Gastrocnemius medialis (tissue), 4 donors: ENCODE results near the gene GAP43. TPM values are rescaled to one million over a fixed set of nuclear protein-coding genes. Genes with fewer than 3 reads are reported as not detected.

Experiments
- ATAC-seq, 2 donors: fragments of 150-250 bp; one replicate each; pipeline ENCODE4 v1.9.1; 2016
- DNase-seq, 2 donors: peaks; one replicate each; pipeline ENCODE4 v3.0.0-alpha.2; 2019
- H3K27ac ChIP-seq, 4 donors: fragments of 200-600 bp; sonication (generic); 1 replicate in 1 of 4; 2 replicates in 3 of 4; pipeline ENCODE4 v1.5.1; 2016 to 2018; ENCODE audit warnings: mild to moderate bottlenecking in 2 of 4, moderate library complexity in 1 of 4
- H3K27me3 ChIP-seq, 3 donors: fragments of 200-600 bp; sonication (generic) in 2 of 3; 1 replicate in 1 of 3; 2 replicates in 2 of 3; pipeline versions ENCODE4 v1.5.1 to v1.6.0; 2016 to 2019; ENCODE audit warnings: mild to moderate bottlenecking in 1 of 3, moderate library complexity in 1 of 3
- H3K36me3 ChIP-seq, 2 donors: fragments of 200-600 bp; sonication (generic) in 1 of 2; one replicate each; pipeline ENCODE4 v1.5.1; 2017 to 2018
- H3K4me1 ChIP-seq, 2 donors: fragments of 200-600 bp; sonication (generic) in 1 of 2; one replicate each; pipeline ENCODE4 v1.5.1; 2016 to 2017; ENCODE audit warnings: mild to moderate bottlenecking in 2 of 2
- H3K4me3 ChIP-seq, 4 donors: fragments of 200-600 bp; sonication (generic) in 3 of 4; 1 replicate in 1 of 4; 2 replicates in 3 of 4; pipeline ENCODE4 v1.5.1; 2016 to 2019; ENCODE audit warnings: mild to moderate bottlenecking in 2 of 4
- H3K9me3 ChIP-seq, 3 donors: fragments of 200-600 bp; sonication (generic) in 2 of 3; 1 replicate in 1 of 3; 2 replicates in 2 of 3; pipeline ENCODE4 v1.5.1; 2016 to 2019
- POLR2A ChIP-seq, 2 donors: fragments of 450-650 bp; IDR thresholded peaks; one replicate each; pipeline ENCODE4 v1.6.1; 2017; ENCODE audit warnings: antibody characterized with exemption in 2 of 2, mild to moderate bottlenecking in 2 of 2, moderate library complexity in 2 of 2
- in situ Hi-C, 4 donors: fragments of 200-750 bp; cut with MboI; loops; one replicate each; pipeline versions ENCODE4 v1.15.0 to v1.8.0; 2017; ENCODE audit warnings: low sequenced_read_pairs in 4 of 4
- intact Hi-C: fragments of 100-400 bp; cut with DNase I; formaldehyde crosslinking; loops from one replicate; pipeline ENCODE4 v1.15.1; 2023; ENCODE audit warnings: low total_unique reads
- total RNA-seq, 4 donors: library from RNA; depleted of rRNA; stranded (reverse); fragments of >200 nt; gene quantifications; one replicate each; pipeline versions ENCODE4 v1.1.0 to v1.2.3, GENCODE V29; 2016
- TF ChIP-seq, protein P1 (sequence below), 5 experiments: fragments of 450-650 bp in 3 of 5; fragments of 200-600 bp in 2 of 5; sonication (generic) in 2 of 5; IDR thresholded peaks in 4 of 5; conservative IDR thresholded peaks in 1 of 5; 1 replicate in 4 of 5; 2 replicates in 1 of 5; pipeline ENCODE4 v1.5.1; 2016 to 2019; ENCODE audit warnings: antibody characterized with exemption in 5 of 5, mild to moderate bottlenecking in 3 of 5, moderate library complexity in 3 of 5

Gene GAP43
- total RNA-seq, 4 donors from 2014 or later: 0.20 TPM; not detected in 3

DNA sequence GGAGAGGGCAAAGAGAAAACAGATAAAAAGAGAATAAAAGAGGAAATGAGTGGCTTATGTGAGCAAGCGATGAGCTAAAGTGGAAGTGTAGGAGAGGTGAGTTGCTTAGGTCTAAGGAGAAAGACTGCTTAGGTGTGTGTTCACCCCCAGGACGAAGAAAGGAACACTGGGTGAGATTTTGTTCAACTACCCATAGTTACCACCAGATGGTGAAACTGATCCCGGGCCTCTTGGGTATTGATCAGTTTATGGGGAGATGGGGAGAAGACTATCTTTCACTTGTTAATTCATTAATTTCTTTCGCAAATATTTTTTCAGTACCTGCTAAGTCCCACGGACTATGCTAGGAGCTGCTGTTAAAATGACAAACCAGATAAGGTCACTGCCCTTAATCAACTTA is 33.9 kb downstream of the GAP43 start:
- DNase-seq: no peak
- no peak overlapping the region for H3K4me3 ChIP-seq

DNA sequence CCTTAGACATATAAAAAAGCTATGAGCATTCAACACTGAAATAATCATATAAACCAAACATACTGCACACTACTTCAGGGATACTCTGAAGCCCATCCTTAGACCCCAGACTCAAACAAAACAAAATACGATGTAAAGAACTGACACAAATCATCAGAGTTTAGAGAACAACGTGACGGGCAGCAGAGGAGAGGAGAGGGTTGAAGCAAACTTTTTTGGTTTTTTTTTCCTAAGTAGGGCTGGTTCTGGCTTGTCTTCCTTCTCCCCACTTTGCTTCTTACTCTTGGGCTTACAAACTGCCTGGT is 34.7 kb downstream of the GAP43 start:
- no peak for TF ChIP-seq POLR2A (IDR thresholded peaks at IDR 0.05)
- TF ChIP-seq, protein P1, sequence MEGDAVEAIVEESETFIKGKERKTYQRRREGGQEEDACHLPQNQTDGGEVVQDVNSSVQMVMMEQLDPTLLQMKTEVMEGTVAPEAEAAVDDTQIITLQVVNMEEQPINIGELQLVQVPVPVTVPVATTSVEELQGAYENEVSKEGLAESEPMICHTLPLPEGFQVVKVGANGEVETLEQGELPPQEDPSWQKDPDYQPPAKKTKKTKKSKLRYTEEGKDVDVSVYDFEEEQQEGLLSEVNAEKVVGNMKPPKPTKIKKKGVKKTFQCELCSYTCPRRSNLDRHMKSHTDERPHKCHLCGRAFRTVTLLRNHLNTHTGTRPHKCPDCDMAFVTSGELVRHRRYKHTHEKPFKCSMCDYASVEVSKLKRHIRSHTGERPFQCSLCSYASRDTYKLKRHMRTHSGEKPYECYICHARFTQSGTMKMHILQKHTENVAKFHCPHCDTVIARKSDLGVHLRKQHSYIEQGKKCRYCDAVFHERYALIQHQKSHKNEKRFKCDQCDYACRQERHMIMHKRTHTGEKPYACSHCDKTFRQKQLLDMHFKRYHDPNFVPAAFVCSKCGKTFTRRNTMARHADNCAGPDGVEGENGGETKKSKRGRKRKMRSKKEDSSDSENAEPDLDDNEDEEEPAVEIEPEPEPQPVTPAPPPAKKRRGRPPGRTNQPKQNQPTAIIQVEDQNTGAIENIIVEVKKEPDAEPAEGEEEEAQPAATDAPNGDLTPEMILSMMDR (IDR thresholded peaks at IDR 0.05 in 4 of 5, conservative IDR thresholded peaks at IDR 0.05 in 1 of 5): no peak
- Histone ChIP-seq H3K4me1 (peaks cover 7 to 17% of the 10 kb centered on the region in 2 donors), H3K36me3 (no peaks in the 10 kb centered on the region), H3K9me3 (no peaks in the 10 kb centered on the region), H3K4me3 (peak overlapping the region; percentile 63 to 91 (median 86)), H3K27ac (peak overlapping the region; percentile 83 to 91 (median 86)), H3K27me3 (no peaks in the 10 kb centered on the region)
- no peak for DNase-seq
- intact Hi-C loops: loop anchor here (10.0 kb wide), 1 partner anchor 127 kb away; no protein-coding TSS in a partner anchor
- in situ Hi-C loops: no loop called here
- no peak for ATAC-seq

More for the DNA sequence above, 33.9 kb downstream of the GAP43 start:
- no peaks in the 10 kb centered on the region for H3K9me3 ChIP-seq
- ATAC-seq: no peak
- no peaks in the 10 kb centered on the region for H3K36me3 ChIP-seq
- H3K27ac ChIP-seq: no peak overlapping the region
- intact Hi-C loops (loop anchor here (10.0 kb wide), 1 partner anchor 128 kb away; no protein-coding TSS in a partner anchor), in situ Hi-C loops (no loop called here)
- no peaks in the 10 kb centered on the region for H3K27me3 ChIP-seq
- TF ChIP-seq, protein P1 (IDR thresholded peaks at IDR 0.05 in 4 of 5, conservative IDR thresholded peaks at IDR 0.05 in 1 of 5): no peak
- no peak for TF ChIP-seq POLR2A (IDR thresholded peaks at IDR 0.05)
- peaks cover 7 to 17% of the 10 kb centered on the region in 2 donors for H3K4me1 ChIP-seq

DNA sequence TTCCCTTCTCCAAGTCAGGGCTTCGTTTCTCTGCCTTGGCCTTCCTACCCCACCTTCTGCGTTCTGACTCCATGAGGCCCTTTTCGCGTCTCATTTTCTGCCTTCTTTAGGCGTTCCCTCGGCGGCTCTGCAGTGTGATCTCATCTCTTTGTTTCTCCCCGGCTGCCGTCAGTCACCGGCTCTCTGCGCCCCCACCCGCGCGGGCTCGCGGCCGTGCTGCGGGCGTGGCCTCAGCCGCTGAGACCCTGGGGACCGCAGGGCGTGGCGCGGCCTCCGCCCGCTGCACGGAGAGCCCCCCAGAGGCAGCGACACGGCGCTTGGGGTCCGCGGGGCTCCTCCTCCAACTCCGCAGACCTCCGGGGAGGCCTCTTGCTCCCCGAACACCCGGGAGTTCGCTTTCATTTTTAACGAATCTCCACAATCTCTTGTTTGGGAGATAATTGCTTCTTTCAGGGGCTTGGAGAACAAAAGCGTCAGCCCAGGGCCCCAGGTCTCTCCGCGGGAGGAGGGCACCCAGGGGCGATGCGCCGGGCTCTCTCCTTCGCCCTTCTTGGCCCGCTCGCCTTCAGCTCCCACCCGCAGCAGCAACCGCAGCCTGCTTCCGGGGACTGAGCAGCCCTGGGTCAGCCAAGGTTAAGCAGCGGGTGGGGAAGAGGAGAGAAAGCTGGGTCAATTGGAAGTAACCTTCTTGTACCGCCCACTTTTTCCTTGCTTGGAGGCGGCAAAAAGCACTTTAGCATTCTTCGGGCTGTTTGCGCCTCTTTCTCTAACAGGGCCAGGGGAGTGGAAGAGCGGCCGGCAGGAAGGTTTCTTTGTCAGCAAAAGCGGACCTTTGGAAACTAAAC is 35.2 kb downstream of the GAP43 start:
- TF ChIP-seq, protein P1 (IDR thresholded peaks at IDR 0.05 in 4 of 5, conservative IDR thresholded peaks at IDR 0.05 in 1 of 5): no peak
- TF ChIP-seq POLR2A (IDR thresholded peaks at IDR 0.05): peak; percentile 8 to 47
- Histone ChIP-seq H3K9me3 (no peaks in the 10 kb centered on the region), H3K27ac (peak overlapping the region; percentile 83 to 91 (median 86)), H3K4me3 (peak overlapping the region; percentile 63 to 91 (median 86)), H3K27me3 (no peaks in the 10 kb centered on the region), H3K36me3 (no peaks in the 10 kb centered on the region), H3K4me1 (peaks cover 7 to 17% of the 10 kb centered on the region in 2 donors)
- intact Hi-C loops (loop anchor here (10.0 kb wide), 1 partner anchor 126 kb away; no protein-coding TSS in a partner anchor), in situ Hi-C loops (no loop called here)
- peak; percentile 86 to 91 for ATAC-seq
- DNase-seq: peak; percentile 48 to 68

DNA sequence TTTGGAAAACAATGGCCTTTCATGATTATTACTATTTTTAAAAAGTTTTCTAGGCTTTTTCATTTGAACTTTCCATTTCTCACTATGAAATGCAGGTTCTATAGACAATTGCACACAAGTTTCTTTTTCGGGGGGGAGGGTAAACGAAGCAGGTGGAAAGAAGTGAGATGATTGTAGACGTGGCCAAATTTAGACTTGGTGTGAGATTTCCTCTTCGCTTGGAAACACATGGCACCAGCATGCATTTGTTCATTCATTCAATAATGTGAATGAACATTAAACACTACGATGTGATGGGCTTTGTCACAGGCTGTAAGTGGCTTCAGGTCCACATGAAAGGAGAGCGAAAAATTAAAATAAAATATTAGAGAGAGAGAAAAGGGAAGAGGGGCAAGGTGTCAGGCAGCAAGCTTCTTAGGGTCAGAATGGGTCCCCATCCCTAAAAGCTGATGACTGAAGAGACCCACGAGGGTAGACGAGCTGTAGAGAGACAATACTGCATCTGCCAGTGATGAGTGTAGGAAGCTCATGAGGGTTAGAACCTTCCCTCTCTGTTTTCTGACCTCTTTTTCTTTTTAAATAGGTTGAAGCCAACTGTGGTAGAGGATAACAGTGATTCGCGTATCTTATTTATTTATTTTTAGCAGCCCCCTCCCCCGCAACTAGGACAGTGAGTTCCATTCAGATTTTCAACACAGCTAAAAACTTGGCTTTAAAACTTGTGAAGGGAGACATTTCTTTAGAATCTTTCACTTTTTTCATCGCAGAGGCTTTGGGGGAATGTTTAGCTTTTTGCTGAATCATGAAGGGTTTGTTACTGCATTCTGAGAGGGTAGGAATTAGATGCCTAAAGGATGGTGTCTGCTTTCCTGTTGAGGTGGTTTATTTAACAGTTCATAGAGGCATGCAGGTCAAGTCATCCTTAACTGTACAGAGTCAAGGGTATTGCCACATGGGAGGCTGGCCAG is 36.2 kb downstream of the GAP43 start:
- intact Hi-C loops: loop anchor here (10.0 kb wide), 1 partner anchor 125 kb away; no protein-coding TSS in a partner anchor

More for the DNA sequence above, 36.2 kb downstream of the GAP43 start:
- no peak for DNase-seq
- TF ChIP-seq POLR2A (IDR thresholded peaks at IDR 0.05): no peak
- TF ChIP-seq, protein P1 (IDR thresholded peaks at IDR 0.05 in 4 of 5, conservative IDR thresholded peaks at IDR 0.05 in 1 of 5): no peak
- Histone ChIP-seq H3K4me3 (peak overlapping the region; percentile 63 to 91 (median 86)), H3K9me3 (no peaks in the 10 kb centered on the region), H3K27me3 (no peaks in the 10 kb centered on the region), H3K36me3 (no peaks in the 10 kb centered on the region), H3K4me1 (peaks cover 7 to 17% of the 10 kb centered on the region in 2 donors), H3K27ac (peak overlapping the region; percentile 83 to 91 (median 86))
- ATAC-seq: peak in 1 of 2 donors; percentile 36
- in situ Hi-C loops: no loop called here
